Upper lobe of left lung (tissue), 6 donors: ENCODE measurements around the gene ZBTB12. TPM values are rescaled to one million over a fixed set of nuclear protein-coding genes. Genes with fewer than 3 reads are reported as not detected.

ENCODE experiments used
- ATAC-seq, 2 donors: fragments of 200-7000 bp; cut with Tn5 transposase; one replicate each; pipeline ENCODE4 v1.9.1; 2022; ENCODE audit warnings: mild to moderate bottlenecking in 2 of 2, moderate library complexity in 2 of 2; ENCODE audit not compliant: low FRiP score in 2 of 2
- DNase-seq, 2 donors: peaks; one replicate each; pipeline ENCODE4 v3.0.0-alpha.2; 2019 to 2020
- H3K27ac ChIP-seq, 4 donors: fragments of 200-600 bp; sonication (generic); one replicate each; pipeline ENCODE4 v1.5.1; 2016 to 2019
- H3K27me3 ChIP-seq, 4 donors: fragments of 200-600 bp; sonication (generic); one replicate each; pipeline ENCODE4 v1.5.1; 2017 to 2019
- H3K36me3 ChIP-seq, 4 donors: fragments of 200-600 bp; sonication (generic); one replicate each; pipeline ENCODE4 v1.5.1; 2016 to 2019
- H3K4me1 ChIP-seq, 4 donors: fragments of 200-600 bp; sonication (generic); one replicate each; pipeline ENCODE4 v1.5.1; 2018 to 2019
- H3K4me3 ChIP-seq, 4 donors: fragments of 200-600 bp; sonication (generic); one replicate each; pipeline ENCODE4 v1.5.1; 2017 to 2019; ENCODE audit warnings: mild to moderate bottlenecking in 2 of 4, moderate library complexity in 1 of 4
- H3K9me3 ChIP-seq, 4 donors: fragments of 200-600 bp; sonication (generic); one replicate each; pipeline ENCODE4 v1.5.1; 2018 to 2019
- EP300 ChIP-seq, 4 donors: sonication (generic); formaldehyde crosslinking; IDR thresholded peaks; one replicate each; pipeline ENCODE4 v1.5.1; 2017; ENCODE audit warnings: antibody characterized with exemption in 4 of 4, control low read depth in 2 of 4
- POLR2A ChIP-seq, 4 donors: fragments of 450-650 bp; IDR thresholded peaks; one replicate each; pipeline ENCODE4 v1.5.1; 2016 to 2017; ENCODE audit warnings: antibody characterized with exemption in 4 of 4, mild to moderate bottlenecking in 2 of 4
- POLR2AphosphoS5 ChIP-seq, 2 donors: sonication (generic); formaldehyde crosslinking; IDR thresholded peaks; one replicate each; pipeline ENCODE4 v1.5.1; 2017; ENCODE audit warnings: antibody characterized with exemption in 2 of 2
- WGBS, 2 donors: methylation state at CpG; one replicate each; pipeline ENCODE4 v1.1.5; 2017 to 2018; 5-methylcytosine and 5-hydroxymethylcytosine counted together
- total RNA-seq, 6 donors: library from RNA; depleted of rRNA in 4 of 6; stranded (reverse); fragments of >200 nt in 4 of 6; gene quantifications; one replicate each; pipeline versions ENCODE4 v1.1.0 to v1.2.1, GENCODE V29; 2016 to 2021
- TF ChIP-seq, protein P1 (sequence below), 6 experiments: fragments of 450-650 bp in 4 of 6; fragments of 200-600 bp in 2 of 6; sonication (generic) in 2 of 6; IDR thresholded peaks; one replicate each; pipeline ENCODE4 v1.5.1; 2016 to 2019; ENCODE audit warnings: antibody characterized with exemption in 6 of 6
- donor health status: DM: no; HTN: no; CAD: no; lungs with moderate emphysema.
- donor health status: DM: no; HTN: yes; CAD: no; lungs with severe emphysema.

The ZBTB12 gene, protein sequence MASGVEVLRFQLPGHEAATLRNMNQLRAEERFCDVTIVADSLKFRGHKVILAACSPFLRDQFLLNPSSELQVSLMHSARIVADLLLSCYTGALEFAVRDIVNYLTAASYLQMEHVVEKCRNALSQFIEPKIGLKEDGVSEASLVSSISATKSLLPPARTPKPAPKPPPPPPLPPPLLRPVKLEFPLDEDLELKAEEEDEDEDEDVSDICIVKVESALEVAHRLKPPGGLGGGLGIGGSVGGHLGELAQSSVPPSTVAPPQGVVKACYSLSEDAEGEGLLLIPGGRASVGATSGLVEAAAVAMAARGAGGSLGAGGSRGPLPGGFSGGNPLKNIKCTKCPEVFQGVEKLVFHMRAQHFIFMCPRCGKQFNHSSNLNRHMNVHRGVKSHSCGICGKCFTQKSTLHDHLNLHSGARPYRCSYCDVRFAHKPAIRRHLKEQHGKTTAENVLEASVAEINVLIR
- 1 to 10 TPM; 1.0 to 7.5 (median 2.2) TPM for total RNA-seq

DNA sequence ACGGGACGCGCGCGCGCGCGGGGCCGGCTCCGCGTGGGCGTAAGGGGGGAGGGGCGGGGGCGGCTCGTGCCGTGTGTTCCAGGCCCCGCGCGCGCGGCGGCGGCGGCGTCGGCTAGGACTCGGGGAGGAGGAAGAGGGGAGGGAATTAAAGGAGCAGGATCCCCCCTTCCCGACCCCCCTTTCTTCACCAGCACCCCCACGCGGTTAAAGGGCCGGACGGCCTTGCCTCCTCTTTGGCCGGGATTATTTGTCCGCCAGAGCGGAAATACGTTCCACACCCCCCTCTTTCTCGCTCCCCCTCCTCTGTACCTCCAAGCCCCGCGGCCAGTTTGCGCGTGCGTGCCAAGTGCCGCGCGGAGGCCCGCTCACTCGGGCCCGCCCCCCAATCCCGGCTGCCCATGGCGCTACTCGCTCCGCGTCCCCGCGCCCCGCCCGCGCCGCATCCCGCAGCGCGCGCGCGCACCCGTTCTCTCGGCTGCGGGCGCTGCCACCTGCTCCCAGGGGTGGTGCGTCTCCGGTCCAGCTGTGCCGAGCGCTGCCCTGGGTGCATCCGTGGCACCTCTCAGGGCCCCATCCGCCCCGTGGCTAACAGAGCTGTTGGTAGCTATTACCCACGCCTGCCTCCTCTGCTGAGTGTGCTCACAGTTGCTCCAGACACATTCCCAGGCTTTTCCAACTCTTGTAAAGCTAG is at the start of gene ZBTB12:
Gene ZBTB12 (minus strand): TSS at position 134 of the 691 bp plus-strand sequence. CDS start 781 bp downstream, outside the sequence.
- ATAC-seq: peak; percentile 88 to 89
- WGBS, 2 donors: 0 to 1% methylated on average over 18 to 49 of the region's 77 CpGs
- peak; percentile 93 to 97 for DNase-seq

DNA sequence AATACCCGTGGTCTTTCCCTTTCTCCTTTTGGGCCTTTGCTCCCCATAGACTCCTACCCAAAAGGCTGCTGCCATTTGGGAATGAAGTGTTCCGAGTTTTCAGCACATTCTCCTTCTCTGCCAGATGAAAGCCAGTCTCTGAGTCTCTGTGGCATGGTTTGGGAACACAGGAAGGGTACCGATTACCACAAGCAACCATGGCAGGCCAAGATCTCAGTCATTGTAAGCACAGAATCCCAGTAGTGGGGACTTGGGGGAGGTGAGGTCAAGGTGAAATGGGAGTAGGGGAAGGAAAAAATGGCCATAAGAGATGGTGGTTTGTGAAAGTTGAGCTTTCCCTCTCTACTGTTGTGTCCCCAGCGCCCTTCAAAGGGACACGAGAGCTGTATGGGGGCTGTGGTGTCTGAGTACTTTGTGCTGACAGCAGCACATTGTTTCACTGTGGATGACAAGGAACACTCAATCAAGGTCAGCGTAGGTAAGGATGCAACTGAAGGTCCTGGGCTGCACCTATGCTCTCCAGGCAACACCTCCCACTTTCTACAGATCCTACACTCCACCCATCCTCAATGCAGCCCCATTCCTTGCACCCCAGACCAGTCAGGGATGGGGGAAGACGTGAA is 48.2 kb upstream of the ZBTB12 start:
- DNase-seq (no peak), ATAC-seq (no peak)
- 92 to 93% methylated on average over 7 of the region's 7 CpGs for WGBS, 2 donors
- Histone ChIP-seq H3K27me3 (no peaks in the 10 kb centered on the region), H3K9me3 (no peaks in the 10 kb centered on the region), H3K4me1 (peaks cover 14 to 23% (median 18%) of the 10 kb centered on the region in 4 donors), H3K27ac (peak overlapping the region in 1 of 4 donors; percentile 7), H3K4me3 (no peak overlapping the region), H3K36me3 (peaks cover 10 to 53% (median 45%) of the 10 kb centered on the region in 4 donors)
- TF ChIP-seq, protein P1, sequence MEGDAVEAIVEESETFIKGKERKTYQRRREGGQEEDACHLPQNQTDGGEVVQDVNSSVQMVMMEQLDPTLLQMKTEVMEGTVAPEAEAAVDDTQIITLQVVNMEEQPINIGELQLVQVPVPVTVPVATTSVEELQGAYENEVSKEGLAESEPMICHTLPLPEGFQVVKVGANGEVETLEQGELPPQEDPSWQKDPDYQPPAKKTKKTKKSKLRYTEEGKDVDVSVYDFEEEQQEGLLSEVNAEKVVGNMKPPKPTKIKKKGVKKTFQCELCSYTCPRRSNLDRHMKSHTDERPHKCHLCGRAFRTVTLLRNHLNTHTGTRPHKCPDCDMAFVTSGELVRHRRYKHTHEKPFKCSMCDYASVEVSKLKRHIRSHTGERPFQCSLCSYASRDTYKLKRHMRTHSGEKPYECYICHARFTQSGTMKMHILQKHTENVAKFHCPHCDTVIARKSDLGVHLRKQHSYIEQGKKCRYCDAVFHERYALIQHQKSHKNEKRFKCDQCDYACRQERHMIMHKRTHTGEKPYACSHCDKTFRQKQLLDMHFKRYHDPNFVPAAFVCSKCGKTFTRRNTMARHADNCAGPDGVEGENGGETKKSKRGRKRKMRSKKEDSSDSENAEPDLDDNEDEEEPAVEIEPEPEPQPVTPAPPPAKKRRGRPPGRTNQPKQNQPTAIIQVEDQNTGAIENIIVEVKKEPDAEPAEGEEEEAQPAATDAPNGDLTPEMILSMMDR (IDR thresholded peaks at IDR 0.05): no peak
- no peak for TF ChIP-seq EP300 (IDR thresholded peaks at IDR 0.05)
- TF ChIP-seq POLR2AphosphoS5 (IDR thresholded peaks at IDR 0.05): no peak
- no peak for TF ChIP-seq POLR2A (IDR thresholded peaks at IDR 0.05)

More for the DNA sequence above, at the start of gene ZBTB12:
- no peaks in the 10 kb centered on the region for H3K9me3 ChIP-seq
- no peaks in the 10 kb centered on the region for H3K27me3 ChIP-seq
- H3K4me1 ChIP-seq: peaks cover 18 to 53% (median 36%) of the 10 kb centered on the region in 4 donors
- peak within 1 kb of the TSS; percentile 67 to 89 (median 82) for H3K27ac ChIP-seq
- peak within 1 kb of the TSS; percentile 25 to 86 (median 80) for H3K4me3 ChIP-seq
- TF ChIP-seq EP300 (IDR thresholded peaks at IDR 0.05): no peak
- peak in 1 of 4 donors; percentile 71 for TF ChIP-seq POLR2A (IDR thresholded peaks at IDR 0.05)
- TF ChIP-seq, protein P1 (IDR thresholded peaks at IDR 0.05): peak in 2 of 6 experiments; percentile 13 to 18
- peak in 1 of 2 donors; percentile 41 for TF ChIP-seq POLR2AphosphoS5 (IDR thresholded peaks at IDR 0.05)
- no peaks in the 10 kb centered on the region for H3K36me3 ChIP-seq

DNA sequence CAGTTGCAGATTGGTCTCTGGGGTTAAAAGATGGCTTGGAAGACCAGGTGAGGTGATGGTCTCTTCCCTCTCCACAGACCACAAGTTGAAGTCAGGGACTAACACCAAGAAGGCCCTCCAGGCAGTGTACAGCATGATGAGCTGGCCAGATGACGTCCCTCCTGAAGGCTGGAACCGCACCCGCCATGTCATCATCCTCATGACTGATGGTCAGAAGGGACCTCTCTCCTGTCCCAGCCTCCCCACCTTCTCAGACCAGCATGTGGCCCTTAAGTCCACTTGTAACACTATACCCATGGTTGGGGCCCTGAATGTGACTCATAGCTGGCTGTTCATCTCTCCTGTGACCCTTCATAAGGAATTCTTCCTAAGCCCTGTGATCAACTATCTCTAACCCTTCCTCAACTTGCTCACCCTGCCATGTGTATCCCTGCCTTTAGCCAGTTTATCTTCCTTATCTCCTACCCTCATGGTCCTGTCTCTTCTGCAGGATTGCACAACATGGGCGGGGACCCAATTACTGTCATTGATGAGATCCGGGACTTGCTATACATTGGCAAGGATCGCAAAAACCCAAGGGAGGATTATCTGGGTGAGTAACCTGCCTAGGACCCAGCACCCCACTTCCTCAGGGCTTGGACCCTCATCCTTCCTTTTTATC is 47.0 kb upstream of the ZBTB12 start:
- WGBS, 2 donors: 87 to 91% methylated on average over 6 of the region's 6 CpGs
- Histone ChIP-seq H3K4me1 (peaks cover 17 to 28% (median 23%) of the 10 kb centered on the region in 4 donors), H3K4me3 (no peak overlapping the region), H3K27me3 (no peaks in the 10 kb centered on the region), H3K9me3 (no peaks in the 10 kb centered on the region), H3K36me3 (peaks cover 5 to 47% (median 37%) of the 10 kb centered on the region in 4 donors), H3K27ac (peak overlapping the region in 1 of 4 donors; percentile 5)
- no peak for TF ChIP-seq EP300 (IDR thresholded peaks at IDR 0.05)
- TF ChIP-seq POLR2AphosphoS5 (IDR thresholded peaks at IDR 0.05): no peak
- TF ChIP-seq, protein P1 (IDR thresholded peaks at IDR 0.05): no peak
- no peak for TF ChIP-seq POLR2A (IDR thresholded peaks at IDR 0.05)
- ATAC-seq (peak in 1 of 2 donors; percentile 63), DNase-seq (no peak)

DNA sequence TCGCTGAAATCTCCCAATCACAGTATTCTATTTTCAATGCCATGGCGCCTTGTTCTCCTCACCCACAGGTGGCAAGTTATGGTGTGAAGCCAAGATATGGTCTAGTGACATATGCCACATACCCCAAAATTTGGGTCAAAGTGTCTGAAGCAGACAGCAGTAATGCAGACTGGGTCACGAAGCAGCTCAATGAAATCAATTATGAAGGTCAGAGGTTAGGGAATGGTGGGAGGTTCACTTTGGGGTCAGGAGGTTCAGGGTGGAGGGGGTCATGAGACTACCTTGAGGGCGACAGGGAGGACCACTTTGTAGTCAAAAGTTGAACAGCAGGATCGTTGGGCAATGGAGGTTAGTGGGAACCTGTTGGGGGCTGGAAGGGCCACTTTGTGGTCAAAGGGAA is 46.4 kb upstream of the ZBTB12 start:
- H3K27ac ChIP-seq: peak overlapping the region in 1 of 4 donors; percentile 37
- H3K4me3 ChIP-seq: no peak overlapping the region
- peaks cover 17 to 28% (median 23%) of the 10 kb centered on the region in 4 donors for H3K4me1 ChIP-seq
- H3K9me3 ChIP-seq: no peaks in the 10 kb centered on the region
- no peaks in the 10 kb centered on the region for H3K27me3 ChIP-seq
- TF ChIP-seq, protein P1 (IDR thresholded peaks at IDR 0.05): no peak
- TF ChIP-seq POLR2AphosphoS5 (IDR thresholded peaks at IDR 0.05) (no peak), POLR2A (IDR thresholded peaks at IDR 0.05) (no peak), EP300 (IDR thresholded peaks at IDR 0.05) (no peak)
- 82 to 83% methylated on average over 5 of the region's 5 CpGs for WGBS, 2 donors
- ATAC-seq (no peak), DNase-seq (no peak)
- H3K36me3 ChIP-seq: peaks cover 0 to 45% (median 34%) of the 10 kb centered on the region in 4 donors
